CD4-positive, alpha-beta T cell treated with Interleukin-1 beta for 1 hour (primary cell): ENCODE data around the gene SF3B1.
A peak's percentile ranks its signal among the peaks of the same experiment; 100 is the strongest.
"Not testable (repeated sequence)": the region's sequence is repeated elsewhere in the genome, so short reads cannot be mapped to it uniquely, and the experiment has no call there.

Experiments used
- DNase-seq, 2 donors: peaks; one replicate each; pipeline ENCODE4 v3.0.0-alpha.2; 2020 to 2022

SF3B1 gene

GRCh38 chr2:197434541-197435513 is at the start of gene SF3B1:
Gene SF3B1, minus strand, starts transcription at chr2:197435028. Its CDS starts 29 bp downstream, at chr2:197434999.
- peak; percentile 99 for DNase-seq

DNA sequence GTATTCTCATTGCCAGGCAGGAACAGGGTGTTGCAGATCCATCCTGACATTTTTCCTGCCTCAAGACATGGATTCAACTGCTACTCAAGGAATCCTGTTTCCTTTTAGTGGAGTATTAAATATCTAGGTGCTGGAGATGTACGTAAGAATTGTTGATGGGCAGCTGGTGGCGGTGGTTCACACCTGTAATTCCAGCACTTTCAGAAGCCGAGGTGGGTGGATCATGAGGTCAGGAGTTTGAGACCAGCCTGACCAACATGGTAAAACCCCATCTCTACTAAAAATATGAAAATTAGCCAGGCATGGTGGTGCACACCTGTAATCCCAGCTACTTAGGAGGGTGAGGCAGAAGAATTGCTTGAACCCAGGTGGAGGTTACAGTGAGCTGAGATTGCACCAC is 49.4 kb upstream of the SF3B1 start:
- not testable (repeated sequence) for DNase-seq

- DNase-seq: no peak
Measured at GRCh38 chr2:197480165-197481036, 45.6 kb upstream of the SF3B1 start.

DNA sequence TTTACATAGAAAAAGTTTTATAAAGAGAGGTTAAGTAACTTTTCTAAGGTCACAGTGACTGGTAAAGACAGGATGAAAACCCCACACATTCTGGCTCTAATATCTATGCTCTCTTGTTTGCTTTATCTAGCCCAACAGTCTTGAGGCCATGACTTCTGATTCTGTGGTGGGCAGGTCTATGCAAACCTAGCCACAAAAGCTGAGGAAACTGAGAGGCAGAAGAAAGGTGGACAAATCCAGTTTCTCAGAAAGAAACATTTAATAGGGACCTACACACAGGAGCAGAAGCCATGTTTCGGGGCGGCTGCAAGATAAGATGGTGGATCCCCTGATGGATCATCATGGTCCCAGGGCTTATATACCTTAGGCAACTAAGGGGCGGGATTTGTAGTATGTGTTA is 43.0 kb upstream of the SF3B1 start:
- DNase-seq: no peak

DNA sequence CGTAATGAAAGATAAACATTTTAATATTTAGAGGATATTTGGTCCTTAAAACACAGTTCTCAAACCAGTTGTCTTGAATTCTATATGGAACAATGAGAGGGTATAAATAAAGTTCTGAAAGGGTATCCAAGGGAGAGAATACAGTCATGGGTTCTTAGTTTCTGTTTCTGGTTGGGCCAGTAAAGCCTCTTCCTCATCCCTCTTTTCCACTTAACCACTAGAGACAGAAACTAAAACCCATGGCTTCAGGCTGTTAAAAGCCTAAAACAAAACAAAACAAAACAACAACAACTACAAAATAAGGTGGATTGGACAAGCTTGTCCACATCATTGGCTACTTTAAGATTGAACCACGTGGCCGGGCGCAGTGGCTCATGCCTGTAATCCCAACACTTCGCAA is 37.3 kb upstream of the SF3B1 start:
- DNase-seq: no peak

DNA sequence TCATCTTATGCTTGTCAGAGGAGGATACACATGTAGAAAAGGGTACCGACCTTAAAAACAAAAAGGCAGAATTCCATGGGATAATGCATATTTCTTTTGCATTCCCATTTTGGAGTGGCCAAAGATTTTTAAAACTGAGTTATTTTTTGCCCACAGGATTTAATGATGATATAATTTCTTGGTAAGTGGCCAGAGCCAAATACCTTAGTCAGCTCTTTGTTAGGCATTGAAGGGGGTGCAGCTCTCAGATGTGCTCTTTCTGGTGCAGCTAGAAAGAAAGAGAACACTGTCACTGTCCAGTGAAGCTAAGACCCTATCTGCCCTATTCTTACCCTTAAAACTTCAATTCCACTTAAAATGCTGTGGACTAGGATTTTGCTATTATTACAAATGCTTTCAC is 29.3 kb upstream of the SF3B1 start:
- no peak for DNase-seq

GRCh38 chr2:197461057-197461456 is 26.2 kb upstream of the SF3B1 start:
- DNase-seq: no peak

- DNase-seq: no peak
Measured at GRCh38 chr2:197460649-197461048, 25.8 kb upstream of the SF3B1 start.

DNA sequence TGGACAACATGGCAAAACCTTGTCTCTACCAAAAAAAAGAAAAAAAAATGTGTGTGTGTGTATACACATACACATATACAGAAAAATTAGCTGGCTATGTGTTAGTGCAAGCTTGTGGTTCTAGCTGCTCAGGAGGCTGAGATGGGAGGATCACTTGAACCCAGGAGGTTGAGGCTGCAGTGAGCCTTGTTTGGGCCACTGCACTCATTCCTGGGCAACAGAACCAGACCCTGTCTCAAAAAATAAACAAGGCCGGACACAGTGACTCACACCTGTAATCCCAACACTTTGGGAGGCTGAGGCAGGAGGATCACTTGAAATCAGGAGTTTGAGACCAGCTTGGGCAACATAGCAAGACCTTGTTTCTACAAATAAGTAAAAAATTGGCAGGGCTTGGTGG is 20.6 kb upstream of the SF3B1 start:
- no peak for DNase-seq

- no peak for DNase-seq
Measured at GRCh38 chr2:197454923-197455322, 20.1 kb upstream of the SF3B1 start.

DNA sequence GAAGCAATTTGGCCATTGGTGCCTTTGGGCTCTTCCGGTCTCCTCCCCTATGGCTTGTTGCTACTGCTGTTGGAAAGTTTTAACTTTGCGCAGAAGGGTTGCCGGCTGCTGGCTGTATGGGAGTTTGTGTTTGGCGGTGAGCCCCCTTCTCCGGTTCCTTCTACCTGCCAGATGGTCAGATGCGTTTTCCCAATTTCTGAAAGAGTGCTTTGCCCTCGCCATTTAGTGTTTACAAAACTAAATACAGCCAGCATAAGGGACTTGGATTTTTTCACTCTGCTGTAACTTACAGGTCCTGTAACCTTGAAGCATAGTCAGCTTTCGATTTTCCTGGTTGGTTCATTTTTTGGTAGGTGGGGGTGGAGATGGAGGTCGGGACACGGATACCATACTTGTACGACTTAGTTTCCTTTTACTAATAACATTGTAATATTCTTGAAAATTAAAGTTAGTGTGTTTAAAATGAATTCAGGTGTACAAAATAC is 19.1 kb upstream of the SF3B1 start:
- DNase-seq: no peak

DNA sequence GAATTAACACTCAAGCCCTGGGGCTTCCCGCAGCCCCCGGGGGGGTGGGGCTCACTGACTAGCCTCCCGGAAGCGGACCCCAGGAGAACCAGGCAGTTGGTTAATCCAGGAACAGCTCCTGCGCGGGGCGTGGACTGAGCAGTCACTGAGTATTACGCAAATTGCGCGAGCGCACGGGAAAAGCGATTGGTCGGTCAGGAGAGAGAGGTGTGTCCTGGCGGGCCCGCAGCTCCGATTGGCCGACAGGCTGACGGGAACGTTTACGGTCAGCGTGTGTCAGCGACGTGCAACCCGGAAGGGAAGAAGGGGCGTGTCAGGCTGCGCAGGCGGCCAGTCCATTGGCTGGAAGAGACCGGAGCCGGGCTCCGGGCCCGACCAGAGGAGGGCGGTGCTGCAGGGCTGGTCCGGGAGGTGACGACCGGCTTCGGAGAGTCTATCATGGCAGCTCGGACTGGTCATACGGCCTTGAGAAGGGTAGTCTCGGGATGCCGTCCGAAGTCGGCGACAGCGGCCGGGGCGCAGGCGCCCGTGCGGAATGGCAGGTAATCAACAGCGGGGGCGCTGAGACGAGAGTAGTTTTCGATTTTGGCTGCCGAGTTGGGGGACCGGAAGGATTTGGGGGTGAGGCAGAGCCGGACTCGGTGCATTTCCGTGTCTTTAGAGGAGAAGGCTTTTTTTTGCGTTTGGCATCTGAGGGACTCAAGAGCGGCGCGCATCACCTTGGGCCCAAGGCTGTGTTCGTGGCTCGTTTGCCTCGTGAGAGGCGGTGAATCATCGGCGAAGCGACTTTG is 18.5 kb upstream of the SF3B1 start, which contains the start of gene COQ10B:
Gene COQ10B, plus strand, starts transcription at position 430 of the 791 bp plus-strand sequence. Its CDS starts 9 bp downstream, at position 439.
- peak; percentile 99 for DNase-seq

GRCh38 chr2:197452754-197453122 is 17.9 kb upstream of the SF3B1 start:
- no peak for DNase-seq

GRCh38 chr2:197450935-197451358 is 16.1 kb upstream of the SF3B1 start:
- DNase-seq: not testable (repeated sequence)

GRCh38 chr2:197450465-197450864 is 15.6 kb upstream of the SF3B1 start:
- no peak for DNase-seq

- DNase-seq: no peak
Measured at GRCh38 chr2:197446844-197447243, 12.0 kb upstream of the SF3B1 start.

DNA sequence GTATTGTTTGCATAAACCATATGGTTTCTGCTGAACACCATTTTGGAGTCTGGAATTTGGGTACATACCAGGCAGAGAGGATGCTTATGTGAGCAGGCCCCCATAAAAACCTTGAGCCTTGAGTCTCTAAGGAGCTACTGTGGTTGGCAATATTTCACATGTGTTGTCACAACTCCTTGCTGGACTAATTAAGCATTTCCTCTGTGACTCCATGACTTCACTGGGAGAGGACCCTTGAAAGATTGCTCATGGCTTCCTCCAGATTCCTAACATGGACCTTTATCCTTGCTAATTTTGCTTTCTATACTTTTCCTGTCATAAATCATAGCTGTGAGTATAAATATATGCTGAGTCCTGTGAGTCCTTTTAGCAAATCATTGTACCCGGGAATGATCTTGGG is 10.9 kb upstream of the SF3B1 start:
- DNase-seq: no peak

- no peak for DNase-seq
Measured at GRCh38 chr2:197442857-197443256, 8.0 kb upstream of the SF3B1 start.

- no peak for DNase-seq
Measured at GRCh38 chr2:197437380-197437779, 2.6 kb upstream of the SF3B1 start.

DNA sequence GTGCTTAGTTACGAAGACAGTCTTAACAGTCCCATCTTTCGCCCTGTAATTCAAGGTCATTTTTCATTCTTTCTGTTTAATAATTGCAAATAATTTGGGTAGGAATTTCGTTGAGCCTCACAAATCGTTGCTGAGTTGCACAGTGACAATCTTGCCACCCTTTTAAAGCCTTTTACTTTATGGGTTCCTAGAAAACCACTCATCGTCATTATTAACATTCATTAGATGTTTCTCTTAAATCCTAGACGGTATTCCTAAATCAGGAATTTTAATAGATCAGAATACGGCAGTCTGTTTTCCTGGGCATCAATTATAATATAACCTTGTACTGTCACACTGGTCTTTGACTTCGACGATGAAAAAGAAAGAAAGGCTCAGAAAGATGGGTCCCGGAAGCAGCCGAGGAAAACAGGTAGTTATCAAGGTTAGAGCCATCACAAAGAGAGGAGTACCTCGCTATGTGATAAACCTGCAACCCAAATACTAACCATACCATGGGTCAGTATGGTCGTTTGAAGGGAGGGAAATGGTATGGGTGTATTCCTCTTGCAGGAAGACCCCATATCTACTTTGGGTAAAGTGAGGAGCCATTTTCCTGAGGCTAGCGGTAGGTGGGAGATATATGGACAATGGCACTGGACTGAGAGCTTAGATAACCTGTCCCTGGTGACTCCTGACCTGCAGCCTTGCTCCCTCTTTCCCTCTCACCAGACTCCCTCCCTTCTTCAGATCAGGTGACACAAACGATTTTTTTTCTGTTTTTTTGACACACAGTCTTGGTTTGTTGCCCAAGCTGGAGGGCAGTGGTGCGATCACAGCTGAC is 981 bp upstream of the SF3B1 start:
- DNase-seq: peak in 1 of 2 donors; percentile 20

DNA sequence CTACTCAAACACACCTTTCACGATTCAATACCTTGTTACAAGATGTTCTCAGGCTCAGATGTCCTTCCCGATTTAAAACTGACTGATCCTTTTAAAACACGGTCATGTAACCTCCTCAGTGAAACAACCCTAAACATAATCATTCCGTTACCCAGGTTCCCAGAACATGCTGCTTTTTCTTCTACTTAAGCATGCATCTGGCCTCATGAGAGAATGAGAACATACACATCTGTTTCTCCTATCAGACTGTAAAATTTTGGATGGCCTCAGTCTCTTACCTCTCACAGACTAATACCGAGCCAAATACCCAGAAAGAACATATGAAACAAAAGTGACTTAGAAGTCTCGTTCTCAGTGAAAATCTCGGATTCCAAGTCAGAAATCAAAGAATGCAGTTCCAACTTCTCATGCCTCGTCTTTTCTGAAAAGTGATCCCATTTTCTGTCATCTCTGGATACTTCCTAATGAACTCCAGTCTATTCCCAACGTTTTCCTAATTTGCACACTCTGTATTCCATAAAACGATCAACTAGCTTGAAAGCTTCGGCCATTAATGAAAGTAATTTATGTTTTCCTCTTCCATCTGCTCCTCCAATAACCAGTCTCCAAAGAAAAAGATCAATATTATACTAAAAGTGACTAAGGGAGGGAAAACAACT is 919 bp downstream of the SF3B1 start:
- no peak for DNase-seq
